ENCODE measurements around the gene DHRSX.

- TF ChIP-seq CTCF (IDR thresholded peaks at IDR 0.05; ENCODE audit: insufficient read depth, low read depth, low read length): no peak
- TF ChIP-seq EZH2 (IDR thresholded peaks at IDR 0.05; ENCODE audit: insufficient read depth, low read length): no peak
These were observed 131.6 kb downstream of the DHRSX start for GRCh38 chrX:2369206-2369605.
